HG03139 (cell line): ENCODE results near the gene SLC26A11.

Experiments used
- ATAC-seq: cut with Tn5 transposase; IDR thresholded peaks from one replicate; pipeline ENCODE4 v1.9.1; 2021; ENCODE audit not compliant: unreplicated experiment

SLC26A11 gene

DNA sequence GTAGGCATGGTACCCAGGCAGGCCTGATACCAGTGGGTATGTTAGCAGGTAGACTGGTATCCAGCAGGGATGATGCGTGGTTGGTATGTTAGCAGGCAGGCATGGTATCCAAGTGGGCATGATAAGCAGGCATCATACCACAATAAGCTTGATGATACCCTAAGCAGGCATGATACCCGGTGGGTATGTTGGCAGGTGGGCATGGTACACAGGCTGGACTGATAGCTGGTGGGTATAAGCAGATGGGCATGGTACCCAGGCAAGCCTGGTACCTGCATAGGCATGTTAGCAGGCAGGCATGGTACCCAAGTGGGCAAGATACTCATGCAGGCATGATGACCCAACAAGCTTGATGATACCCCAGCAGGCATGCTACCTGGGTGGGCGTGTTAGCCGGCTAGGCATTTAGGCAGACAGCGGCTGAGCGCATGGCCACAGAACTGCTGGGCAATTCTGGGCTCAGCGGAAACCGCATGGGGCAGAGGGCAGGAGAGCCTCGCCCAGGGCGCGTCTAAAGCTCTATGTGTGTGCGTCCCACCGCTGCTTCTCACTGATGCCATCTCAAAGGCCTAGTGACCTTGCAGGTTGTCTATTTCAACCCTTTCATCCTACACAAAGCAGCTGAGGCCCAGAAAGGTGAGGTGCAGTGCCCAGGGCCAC is 2.4 kb upstream of the SLC26A11 start:
- ATAC-seq: no peak

DNA sequence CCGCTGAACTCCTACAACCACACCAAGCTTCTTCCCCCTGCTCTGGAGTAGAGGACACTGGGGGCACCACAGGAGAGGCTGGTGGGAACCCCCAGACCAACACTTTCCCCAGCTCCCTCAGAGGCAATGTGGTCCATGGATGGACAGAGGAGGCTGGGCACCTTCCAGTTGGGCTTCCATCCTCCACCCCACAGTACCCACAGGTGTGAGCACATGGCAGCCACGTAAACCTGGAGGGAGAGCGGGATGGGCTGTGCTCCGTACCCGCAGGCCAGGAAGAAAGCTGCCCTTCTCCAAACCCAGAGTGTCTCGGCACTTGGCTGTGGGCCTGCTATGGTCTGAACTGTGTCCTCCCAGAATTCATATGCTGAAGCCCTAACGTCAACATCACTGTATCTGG is 1.8 kb upstream of the SLC26A11 start:
- ATAC-seq: no peak

DNA sequence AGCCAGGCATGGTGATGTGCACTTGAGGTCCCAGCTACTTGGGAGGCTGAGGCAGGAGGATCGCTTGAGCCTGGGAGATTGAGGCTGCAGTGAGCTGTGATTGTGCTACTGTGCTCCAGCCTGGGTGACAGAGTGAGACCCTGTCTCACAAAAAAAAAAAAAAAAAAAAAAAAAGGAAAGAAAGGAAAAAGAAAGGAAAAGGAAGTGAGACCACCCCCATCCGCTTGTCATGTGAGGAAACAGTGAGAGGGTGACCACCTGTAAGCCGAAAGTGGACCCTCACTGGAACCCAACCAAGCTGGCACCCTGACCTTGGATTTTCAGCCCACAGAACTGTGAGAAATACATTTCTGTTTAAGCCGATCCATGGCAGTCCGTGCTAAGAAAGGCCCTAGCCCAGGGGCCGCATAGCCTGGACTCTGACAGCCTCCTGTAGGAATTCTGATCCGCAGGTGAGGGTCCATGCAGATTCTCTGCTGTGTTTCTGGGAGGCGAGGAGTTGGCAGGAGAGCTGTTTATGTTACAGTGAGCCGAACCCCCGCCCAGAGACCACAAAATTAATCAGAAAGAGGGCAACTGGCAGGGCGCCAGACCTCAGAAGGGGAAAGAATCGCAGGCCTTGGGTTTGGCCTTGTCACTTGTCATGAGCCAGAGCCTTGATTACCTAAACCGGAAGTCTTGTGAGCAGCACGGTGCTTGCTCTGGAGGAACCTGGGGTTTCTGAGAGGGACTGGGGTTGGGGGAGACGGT is 1.0 kb upstream of the SLC26A11 start:
- no peak for ATAC-seq

DNA sequence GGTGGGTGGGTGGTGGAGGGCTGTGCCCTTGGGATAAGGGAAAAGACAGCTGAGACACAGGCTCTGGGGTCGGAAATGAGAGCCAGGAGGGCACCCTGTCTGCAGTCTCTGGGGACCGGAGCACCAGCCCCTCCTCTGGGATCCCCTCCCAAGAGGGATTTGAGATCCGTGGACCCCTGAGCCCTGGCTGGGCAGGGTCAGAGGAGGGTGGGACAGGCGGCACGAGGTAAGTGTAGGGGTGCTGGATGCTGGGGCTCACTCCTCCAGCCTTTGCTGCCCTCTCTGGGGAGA is 519 bp upstream of the SLC26A11 start:
- no peak for ATAC-seq

DNA sequence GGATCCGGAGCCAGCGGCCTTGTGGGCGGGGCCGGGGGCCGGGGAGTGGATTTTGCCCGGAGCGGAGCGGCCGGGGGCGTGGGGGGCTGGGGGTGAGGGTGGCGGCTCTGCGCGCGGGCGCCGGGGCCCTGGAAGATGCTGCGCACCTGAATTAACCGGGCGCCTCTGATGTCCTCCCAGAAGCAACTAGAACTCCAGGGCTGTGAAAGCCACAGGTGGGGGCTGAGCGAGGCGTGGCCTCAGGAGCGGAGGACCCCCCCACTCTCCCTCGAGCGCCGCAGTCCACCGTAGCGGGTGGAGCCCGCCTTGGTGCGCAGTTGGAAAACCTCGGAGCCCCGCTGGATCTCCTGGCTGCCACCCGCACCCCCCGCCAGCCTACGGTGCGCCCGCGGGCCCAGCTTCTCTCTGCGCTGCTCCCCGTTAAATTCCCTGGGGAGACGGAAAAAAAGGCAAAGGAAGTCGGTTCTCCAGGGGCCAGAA is 549 bp downstream of the SLC26A11 start:
- no peak for ATAC-seq

DNA sequence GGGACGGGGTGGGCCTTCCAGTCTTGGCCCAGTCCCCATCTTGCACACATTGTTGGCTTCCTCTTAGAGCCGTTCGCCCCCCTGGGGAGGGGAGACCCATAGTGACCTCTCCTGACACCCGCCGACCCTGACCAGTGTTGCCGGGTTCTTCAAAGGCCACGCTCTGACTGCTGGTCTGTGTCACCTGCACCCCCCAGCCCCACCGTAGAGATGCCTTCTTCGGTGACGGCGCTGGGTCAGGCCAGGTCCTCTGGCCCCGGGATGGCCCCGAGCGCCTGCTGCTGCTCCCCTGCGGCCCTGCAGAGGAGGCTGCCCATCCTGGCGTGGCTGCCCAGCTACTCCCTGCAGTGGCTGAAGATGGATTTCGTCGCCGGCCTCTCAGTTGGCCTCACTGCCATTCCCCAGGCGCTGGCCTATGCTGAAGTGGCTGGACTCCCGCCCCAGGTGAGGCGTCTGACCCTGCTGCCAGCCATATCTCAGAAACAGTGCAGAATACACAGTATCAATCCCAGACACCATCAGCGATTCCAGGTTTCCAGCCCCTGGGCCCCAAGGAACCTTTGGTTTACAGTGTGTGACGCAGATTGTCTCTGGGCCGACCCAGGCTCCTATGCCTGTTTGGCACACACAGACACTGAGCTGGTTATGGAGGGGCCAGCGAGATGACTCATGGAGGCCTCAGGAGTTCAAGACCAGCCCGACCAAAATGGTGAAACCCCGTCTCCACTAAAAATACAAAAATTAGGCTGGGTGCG is 1.3 kb downstream of the SLC26A11 start:
- no peak for ATAC-seq

GRCh38 chr17:80222376-80223141 is 2.3 kb downstream of the SLC26A11 start:
- ATAC-seq: no peak

GRCh38 chr17:80223142-80223815 is 3.1 kb downstream of the SLC26A11 start:
- no peak for ATAC-seq

DNA sequence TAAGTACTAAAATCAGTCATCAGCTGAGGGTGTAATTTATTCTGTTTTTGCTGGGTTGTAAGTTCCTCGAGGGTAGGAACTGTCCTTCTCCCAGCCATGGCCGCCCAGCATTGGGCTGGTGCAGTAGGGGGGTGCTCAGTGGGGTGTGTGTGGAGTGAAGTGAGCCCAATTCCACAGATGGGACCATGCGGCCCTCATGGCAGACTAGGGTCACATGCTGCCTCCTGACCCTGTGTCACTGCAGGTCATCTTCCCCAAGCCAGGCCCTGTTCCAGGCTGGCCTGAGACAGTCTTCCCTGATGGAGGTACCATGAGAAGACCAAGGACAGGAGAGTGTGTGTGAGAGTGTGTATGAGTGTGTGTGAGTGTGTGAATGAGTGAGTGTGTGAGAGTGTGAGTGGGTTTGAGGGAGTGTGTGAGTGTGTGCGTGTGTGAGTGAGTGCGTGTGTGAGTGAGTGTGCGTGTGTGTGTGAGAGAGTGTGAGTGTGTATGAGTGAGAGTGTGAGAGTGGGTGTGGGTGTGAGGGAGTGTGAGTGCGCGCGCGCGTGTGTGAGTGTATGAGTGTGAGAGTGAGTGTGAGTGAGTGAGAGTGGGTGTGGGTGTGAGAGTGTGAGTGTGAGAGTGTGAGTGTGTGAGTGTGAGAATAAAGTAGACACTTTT is 3.7 kb downstream of the SLC26A11 start:
- ATAC-seq: no peak

GRCh38 chr17:80224683-80225082 is 4.5 kb downstream of the SLC26A11 start:
- no peak for ATAC-seq

DNA sequence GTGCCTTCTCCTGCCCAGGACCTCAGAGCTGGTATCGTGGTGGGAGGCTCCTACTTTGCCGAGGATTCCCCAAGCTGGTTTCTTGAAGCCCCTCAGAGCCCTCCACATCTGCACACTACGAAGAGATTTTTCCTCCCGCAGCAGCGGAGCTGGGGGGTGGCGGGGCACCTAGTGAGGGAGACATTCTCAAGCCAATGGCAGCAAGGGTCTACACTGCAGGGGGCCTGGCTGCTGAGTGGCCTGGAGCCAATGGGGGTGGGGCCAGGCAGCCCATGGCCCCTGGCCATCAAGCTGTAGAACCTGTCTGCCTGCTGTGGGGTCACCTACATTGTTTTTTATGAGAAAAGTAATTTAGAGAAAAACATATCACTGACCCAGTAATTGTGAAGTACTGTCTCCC is 5.0 kb downstream of the SLC26A11 start:
- no peak for ATAC-seq

GRCh38 chr17:80227156-80227555 is 6.9 kb downstream of the SLC26A11 start:
- no peak for ATAC-seq

DNA sequence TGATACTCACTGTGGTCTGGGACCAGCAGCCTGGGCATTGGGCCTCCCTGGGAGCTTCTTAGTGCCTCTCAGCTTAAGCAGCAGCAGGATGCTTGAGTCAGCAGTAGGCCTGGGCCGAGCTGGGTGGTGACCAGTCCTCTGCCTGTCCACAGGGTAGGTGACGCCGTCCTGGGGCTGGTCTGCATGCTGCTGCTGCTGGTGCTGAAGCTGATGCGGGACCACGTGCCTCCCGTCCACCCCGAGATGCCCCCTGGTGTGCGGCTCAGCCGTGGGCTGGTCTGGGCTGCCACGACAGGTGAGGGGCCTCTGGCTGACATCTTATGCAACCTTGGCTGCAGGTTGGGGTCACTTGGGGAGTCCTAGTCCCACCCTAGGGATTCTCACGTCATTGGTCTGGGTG is 7.4 kb downstream of the SLC26A11 start:
- no peak for ATAC-seq

- no peak for ATAC-seq
Measured at GRCh38 chr17:80228477-80228876, 8.2 kb downstream of the SLC26A11 start.

DNA sequence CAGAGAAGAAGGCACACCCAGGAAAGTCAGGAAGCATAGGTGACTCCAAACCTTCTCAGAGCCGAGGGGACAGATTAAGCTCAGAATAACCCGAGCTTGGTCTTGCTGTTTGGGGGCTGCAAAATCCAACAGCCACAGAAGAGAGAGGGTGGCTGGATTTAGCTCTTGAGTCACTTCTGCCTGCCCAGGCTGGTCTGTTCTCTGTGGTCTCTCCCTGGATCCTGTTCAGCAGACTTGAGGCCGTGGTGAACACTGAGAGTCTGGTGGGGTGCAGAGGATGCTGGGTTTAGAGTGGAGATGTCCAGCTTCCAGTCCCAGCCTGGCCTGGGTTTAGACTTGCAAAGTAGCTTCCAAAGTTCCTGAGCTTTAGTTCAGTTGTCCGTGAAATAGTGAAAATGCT is 8.8 kb downstream of the SLC26A11 start:
- no peak for ATAC-seq

- no peak for ATAC-seq
Measured at GRCh38 chr17:80232438-80232837, 12.2 kb downstream of the SLC26A11 start.

DNA sequence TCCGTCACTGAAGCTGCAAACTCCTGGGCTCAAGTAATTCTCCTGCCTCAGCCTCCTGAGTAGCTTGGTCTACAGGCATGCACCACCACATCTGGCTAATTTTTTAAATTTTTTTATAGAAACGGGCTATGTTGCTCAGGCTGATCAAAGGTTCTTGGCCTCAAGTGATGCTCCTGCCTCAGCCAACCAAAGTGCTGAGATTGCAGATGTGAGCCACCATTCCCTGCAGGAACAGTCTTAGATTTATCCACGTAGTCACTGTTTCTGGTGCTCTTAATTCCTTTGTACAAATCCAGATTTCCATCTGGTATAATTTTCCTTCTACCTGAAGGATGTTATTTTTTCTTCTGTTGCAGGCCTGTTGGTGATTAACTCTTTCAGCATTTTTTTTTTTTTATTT is 13.0 kb downstream of the SLC26A11 start:
- no peak for ATAC-seq

GRCh38 chr17:80236911-80237310 is 16.7 kb downstream of the SLC26A11 start:
- no peak for ATAC-seq

GRCh38 chr17:80237386-80237785 is 17.2 kb downstream of the SLC26A11 start:
- no peak for ATAC-seq

DNA sequence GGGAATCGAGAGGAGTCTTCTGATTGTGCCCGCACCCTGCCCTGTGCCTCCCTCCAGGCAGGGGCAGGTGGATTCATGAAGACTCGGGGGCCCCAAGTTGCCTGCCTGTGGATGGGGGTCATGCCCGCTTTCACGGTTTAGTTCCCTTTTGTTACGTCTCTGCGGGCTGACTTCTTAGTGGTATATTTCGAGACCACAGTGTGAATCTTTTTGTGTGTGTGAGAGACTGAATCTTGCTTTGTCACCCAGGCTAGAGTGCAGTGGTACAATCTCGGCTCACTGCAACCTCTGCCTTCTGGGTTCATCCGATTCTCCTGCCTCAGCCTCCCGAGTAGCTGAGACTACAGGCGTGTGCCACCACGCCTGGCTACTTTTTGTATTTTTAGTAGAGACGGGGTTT is 22.3 kb downstream of the SLC26A11 start:
- no peak for ATAC-seq
